ENCODE results near the gene MRTFA.
A peak's percentile ranks its signal among the peaks of the same experiment; 100 is the strongest.

The MRTFA gene

GRCh38 chr22:40423882-40424640 lies 212.5 kb downstream of the MRTFA start:
- DNase-seq (ENCODE audit: insufficient read length) = no peak
- no peak for FAIRE-seq
- no peak for TF ChIP-seq POLR2A (IDR thresholded peaks at IDR 0.05; ENCODE audit: low read depth, low read length)
- no peak for TF ChIP-seq TAF1 (IDR thresholded peaks at IDR 0.05; ENCODE audit: borderline replicate concordance, low read depth, low read length)
- TF ChIP-seq POLR2AphosphoS5 (IDR thresholded peaks at IDR 0.05; ENCODE audit: low read depth, low read length) = no peak

- TF ChIP-seq POLR2AphosphoS5 (IDR thresholded peaks at IDR 0.05; ENCODE audit: low read depth, low read length) (no peak), POLR2A (IDR thresholded peaks at IDR 0.05; ENCODE audit: low read depth, low read length) (no peak), TAF1 (IDR thresholded peaks at IDR 0.05; ENCODE audit: borderline replicate concordance, low read depth, low read length) (no peak)
- FAIRE-seq = no peak
- DNase-seq (ENCODE audit: insufficient read length) = no peak
These were observed 213.2 kb downstream of the MRTFA start for GRCh38 chr22:40423310-40423688.

- DNase-seq (ENCODE audit: insufficient read length) = no peak
- TF ChIP-seq POLR2AphosphoS5 (IDR thresholded peaks at IDR 0.05; ENCODE audit: low read depth, low read length) (no peak), POLR2A (IDR thresholded peaks at IDR 0.05; ENCODE audit: low read depth, low read length) (no peak), TAF1 (IDR thresholded peaks at IDR 0.05; ENCODE audit: borderline replicate concordance, low read depth, low read length) (no peak)
- FAIRE-seq = no peak
These were observed 213.8 kb downstream of the MRTFA start for GRCh38 chr22:40422558-40423309.

GRCh38 chr22:40421941-40422340 lies 214.6 kb downstream of the MRTFA start:
- DNase-seq (ENCODE audit: insufficient read length) (no peak), FAIRE-seq (no peak)
- TF ChIP-seq TAF1 (IDR thresholded peaks at IDR 0.05; ENCODE audit: borderline replicate concordance, low read depth, low read length) (no peak), POLR2A (IDR thresholded peaks at IDR 0.05; ENCODE audit: low read depth, low read length) (no peak), POLR2AphosphoS5 (IDR thresholded peaks at IDR 0.05; ENCODE audit: low read depth, low read length) (no peak)

GRCh38 chr22:40421082-40421350 lies 215.5 kb downstream of the MRTFA start:
- no peak for FAIRE-seq
- TF ChIP-seq POLR2AphosphoS5 (IDR thresholded peaks at IDR 0.05; ENCODE audit: low read depth, low read length) (no peak), TAF1 (IDR thresholded peaks at IDR 0.05; ENCODE audit: borderline replicate concordance, low read depth, low read length) (no peak), POLR2A (IDR thresholded peaks at IDR 0.05; ENCODE audit: low read depth, low read length) (no peak)
- no peak for DNase-seq (ENCODE audit: insufficient read length)

- TF ChIP-seq POLR2A (IDR thresholded peaks at IDR 0.05; ENCODE audit: low read depth, low read length) = no peak
- TF ChIP-seq POLR2AphosphoS5 (IDR thresholded peaks at IDR 0.05; ENCODE audit: low read depth, low read length) = no peak
- no peak for TF ChIP-seq TAF1 (IDR thresholded peaks at IDR 0.05; ENCODE audit: borderline replicate concordance, low read depth, low read length)
- DNase-seq (ENCODE audit: insufficient read length) (no peak), FAIRE-seq (no peak)
These were observed 216.0 kb downstream of the MRTFA start for GRCh38 chr22:40420341-40421081.

- no peak for TF ChIP-seq TAF1 (IDR thresholded peaks at IDR 0.05; ENCODE audit: borderline replicate concordance, low read depth, low read length)
- TF ChIP-seq POLR2A (IDR thresholded peaks at IDR 0.05; ENCODE audit: low read depth, low read length) = no peak
- no peak for TF ChIP-seq POLR2AphosphoS5 (IDR thresholded peaks at IDR 0.05; ENCODE audit: low read depth, low read length)
These were observed 216.8 kb downstream of the MRTFA start for GRCh38 chr22:40419718-40420117.

GRCh38 chr22:40418366-40419201 lies 217.9 kb downstream of the MRTFA start:
- DNase-seq (ENCODE audit: insufficient read length) (no peak), FAIRE-seq (no peak)
- 0 out of 2 replicates have a peak, but pooled peaks have one; percentile 23 for TF ChIP-seq POLR2A (IDR thresholded peaks at IDR 0.05; ENCODE audit: low read depth, low read length)
- TF ChIP-seq POLR2AphosphoS5 (IDR thresholded peaks at IDR 0.05; ENCODE audit: low read depth, low read length) = no peak

More at GRCh38 chr22:40419718-40420117, 216.8 kb downstream of the MRTFA start:
- no peak for FAIRE-seq
- DNase-seq (ENCODE audit: insufficient read length) = no peak

- TF ChIP-seq POLR2AphosphoS5 (IDR thresholded peaks at IDR 0.05; ENCODE audit: low read depth, low read length) = no peak
- no peak for TF ChIP-seq TAF1 (IDR thresholded peaks at IDR 0.05; ENCODE audit: borderline replicate concordance, low read depth, low read length)
- no peak for TF ChIP-seq POLR2A (IDR thresholded peaks at IDR 0.05; ENCODE audit: low read depth, low read length)
- FAIRE-seq = no peak
These were observed 218.6 kb downstream of the MRTFA start for GRCh38 chr22:40417881-40418280.

GRCh38 chr22:40417041-40417440 lies 219.5 kb downstream of the MRTFA start:
- no peak for DNase-seq (ENCODE audit: insufficient read length)
- no peak for FAIRE-seq
- no peak for TF ChIP-seq POLR2A (IDR thresholded peaks at IDR 0.05; ENCODE audit: low read depth, low read length)
- no peak for TF ChIP-seq POLR2AphosphoS5 (IDR thresholded peaks at IDR 0.05; ENCODE audit: low read depth, low read length)
- no peak for TF ChIP-seq TAF1 (IDR thresholded peaks at IDR 0.05; ENCODE audit: borderline replicate concordance, low read depth, low read length)

More at GRCh38 chr22:40417881-40418280, 218.6 kb downstream of the MRTFA start:
- no peak for DNase-seq (ENCODE audit: insufficient read length)

GRCh38 chr22:40416636-40417035 lies 219.9 kb downstream of the MRTFA start:
- FAIRE-seq (no peak), DNase-seq (ENCODE audit: insufficient read length) (no peak)
- TF ChIP-seq POLR2AphosphoS5 (IDR thresholded peaks at IDR 0.05; ENCODE audit: low read depth, low read length) (no peak), TAF1 (IDR thresholded peaks at IDR 0.05; ENCODE audit: borderline replicate concordance, low read depth, low read length) (no peak), POLR2A (IDR thresholded peaks at IDR 0.05; ENCODE audit: low read depth, low read length) (no peak)
